CD4-positive, alpha-beta T cell treated with Interleukin-17A for 4 hours (primary cell): ENCODE measurements around the gene MLST8.
"Not testable (repeated sequence)": the region's sequence is repeated elsewhere in the genome, so short reads cannot be mapped to it uniquely, and the experiment has no call there.

Experiments
- DNase-seq: peaks from one replicate; pipeline ENCODE4 v3.0.0-alpha.2; 2020; ENCODE audit warnings: mixed read lengths

The MLST8 gene

GRCh38 chr16:2232094-2232990 is 27.1 kb downstream of the MLST8 start:
- DNase-seq = no peak

- no peak for DNase-seq
These were observed 28.0 kb downstream of the MLST8 start for GRCh38 chr16:2233046-2233775.

- DNase-seq = no peak
These were observed 28.9 kb downstream of the MLST8 start for GRCh38 chr16:2233872-2234812.

- DNase-seq = no peak
These were observed 29.5 kb downstream of the MLST8 start for GRCh38 chr16:2234813-2235170.

GRCh38 chr16:2235234-2235651 is 30.0 kb downstream of the MLST8 start:
- no peak for DNase-seq

- no peak for DNase-seq
These were observed 30.6 kb downstream of the MLST8 start for GRCh38 chr16:2235695-2236336.

- no peak for DNase-seq
These were observed 31.3 kb downstream of the MLST8 start, which contains the start of gene DNASE1L2 for GRCh38 chr16:2236337-2237101. Gene DNASE1L2 (plus strand): TSS chr16:2236444. CDS start chr16:2236817, 373 bp downstream.

GRCh38 chr16:2237102-2237482 is 31.8 kb downstream of the MLST8 start:
- no peak for DNase-seq

GRCh38 chr16:2237493-2238149 is 32.4 kb downstream of the MLST8 start:
- no peak for DNase-seq

GRCh38 chr16:2238150-2238837 is 33.0 kb downstream of the MLST8 start:
- no peak for DNase-seq

GRCh38 chr16:2238838-2239675 is 33.8 kb downstream of the MLST8 start:
- DNase-seq = no peak

GRCh38 chr16:2240331-2240730 is 35.1 kb downstream of the MLST8 start:
- not testable (repeated sequence) for DNase-seq

GRCh38 chr16:2242598-2242997 is 37.3 kb downstream of the MLST8 start:
- no peak for DNase-seq

- DNase-seq = no peak
These were observed 37.8 kb downstream of the MLST8 start for GRCh38 chr16:2243031-2243528.

GRCh38 chr16:2243781-2244180 is 38.5 kb downstream of the MLST8 start:
- no peak for DNase-seq

- no peak for DNase-seq
These were observed 39.0 kb downstream of the MLST8 start for GRCh38 chr16:2244301-2244700.

GRCh38 chr16:2244926-2245795 is 39.9 kb downstream of the MLST8 start:
- DNase-seq = no peak

- DNase-seq = no peak
These were observed 41.1 kb downstream of the MLST8 start for GRCh38 chr16:2246301-2246885.
